PFSK-1 (cell line): ENCODE measurements around the gene PCCA.

ENCODE experiments used
- FOXP2 ChIP-seq: optimal IDR thresholded peaks from 2 replicates; pipeline ENCODE3; 2011; ENCODE audit warnings: borderline replicate concordance, control low read depth, inconsistent platforms; ENCODE audit not compliant: insufficient read depth; ENCODE audit errors: extremely low read length, extremely low read depth
- POLR2AphosphoS5 ChIP-seq: IDR thresholded peaks from 2 replicates; pipeline ENCODE4 v1.6.1; 2012; ENCODE audit warnings: low read depth, mild to moderate bottlenecking, control low read depth, low read length, moderate library complexity
- REST ChIP-seq, 2 experiments: IDR thresholded peaks; 2 replicates each; pipeline versions ENCODE4 v1.6.1 to v1.8.0; 2011 to 2012; ENCODE audit warnings: low read depth in 2 of 2, low read length in 2 of 2, control low read depth in 1 of 2, inconsistent platforms in 1 of 2, mild to moderate bottlenecking in 1 of 2, moderate library complexity in 1 of 2; ENCODE audit not compliant: insufficient read depth in 1 of 2
- SIN3A ChIP-seq: IDR thresholded peaks from 2 replicates; pipeline ENCODE4 v1.6.1; 2012; ENCODE audit warnings: mild to moderate bottlenecking, low read length, moderate library complexity, borderline replicate concordance; ENCODE audit not compliant: insufficient read depth
- TAF1 ChIP-seq: IDR thresholded peaks from 2 replicates; pipeline ENCODE4 v1.6.1; 2012; ENCODE audit warnings: low read length, control low read depth, borderline replicate concordance; ENCODE audit not compliant: insufficient read depth

PCCA gene

DNA sequence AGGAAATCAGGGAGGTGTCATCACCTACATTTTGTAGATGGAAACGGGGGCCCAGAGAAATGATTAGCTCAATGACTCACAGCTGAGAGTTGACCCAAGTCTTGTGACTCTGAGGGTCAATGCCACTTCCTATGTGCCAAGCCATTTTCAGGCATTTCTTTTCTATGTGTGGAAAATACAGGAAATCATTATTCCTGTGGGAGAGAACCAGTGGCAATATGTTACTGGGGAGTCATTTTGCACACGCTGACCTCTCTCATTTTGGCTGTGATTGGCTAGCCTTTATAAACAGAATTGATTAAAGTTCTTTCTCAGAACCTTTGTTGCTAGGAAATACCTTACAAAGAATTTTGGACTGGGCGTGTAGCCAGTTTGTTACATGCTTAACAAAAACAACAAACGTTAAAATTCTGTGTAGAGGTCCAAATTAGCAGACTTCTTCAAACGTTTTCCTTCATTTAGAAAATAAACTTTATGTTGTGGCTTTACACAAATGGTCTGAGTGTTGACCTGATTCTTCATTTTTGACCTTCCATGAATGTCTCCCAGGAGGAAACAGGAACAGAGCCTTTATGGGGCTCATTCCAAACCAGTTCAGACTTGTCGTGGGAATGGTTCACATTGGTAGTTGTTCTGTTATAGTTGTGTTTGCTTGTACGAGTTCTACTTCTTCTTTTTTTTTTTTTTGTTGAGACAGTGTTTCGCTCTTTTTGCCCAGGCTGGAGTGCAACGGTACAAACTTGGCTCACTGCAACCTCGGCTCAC lies 11.4 kb downstream of the PCCA start:
- TF ChIP-seq POLR2AphosphoS5 (no peak), FOXP2 (no peak), REST (IDR thresholded peaks at IDR 0.05; ENCODE audit: insufficient read depth in 1 of 2, low read depth in 2 of 2, low read length in 2 of 2) (no peak), TAF1 (no peak), SIN3A (no peak)

- TF ChIP-seq TAF1: no peak
- TF ChIP-seq FOXP2: no peak
- no peak for TF ChIP-seq POLR2AphosphoS5
- no peak for TF ChIP-seq SIN3A
- no peak for TF ChIP-seq REST (IDR thresholded peaks at IDR 0.05; ENCODE audit: insufficient read depth in 1 of 2, low read depth in 2 of 2, low read length in 2 of 2)
These were observed 13.1 kb downstream of the PCCA start for GRCh38 chr13:100102042-100102441.

DNA sequence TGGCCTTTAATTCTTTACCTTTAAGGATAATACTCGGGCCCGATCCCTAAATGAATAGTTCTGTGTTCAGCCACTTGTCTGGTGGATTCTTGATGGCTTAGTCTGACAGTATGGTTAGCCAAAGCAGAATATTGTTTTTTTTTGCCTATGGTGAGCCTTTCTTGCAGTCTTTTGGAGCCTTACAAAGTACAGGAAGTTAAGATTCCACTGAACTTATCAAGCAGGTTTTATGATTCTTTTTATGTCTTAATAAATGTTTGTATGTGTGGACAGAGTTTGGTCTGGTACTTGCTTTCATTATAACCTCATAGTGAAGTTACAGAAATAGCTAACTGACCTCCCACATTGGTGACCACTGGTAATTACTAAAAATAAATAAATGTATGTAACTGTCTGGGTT lies 17.1 kb downstream of the PCCA start:
- no peak for TF ChIP-seq REST (IDR thresholded peaks at IDR 0.05; ENCODE audit: insufficient read depth in 1 of 2, low read depth in 2 of 2, low read length in 2 of 2)
- no peak for TF ChIP-seq SIN3A
- no peak for TF ChIP-seq POLR2AphosphoS5
- no peak for TF ChIP-seq TAF1
- TF ChIP-seq FOXP2: no peak

GRCh38 chr13:100106705-100107104 lies 17.8 kb downstream of the PCCA start:
- TF ChIP-seq FOXP2 (no peak), TAF1 (no peak), POLR2AphosphoS5 (no peak), SIN3A (no peak), REST (IDR thresholded peaks at IDR 0.05; ENCODE audit: insufficient read depth in 1 of 2, low read depth in 2 of 2, low read length in 2 of 2) (no peak)
